HG02840 (cell line): ENCODE results near the gene CCDC150.
"Not testable (repeated sequence)": the region's sequence is repeated elsewhere in the genome, so short reads cannot be mapped to it uniquely, and the experiment has no call there.

Source experiments
- ATAC-seq: cut with Tn5 transposase; IDR thresholded peaks from one replicate; pipeline ENCODE4 v1.9.1; 2021; ENCODE audit warnings: mild to moderate bottlenecking, moderate library complexity, moderate number of reproducible peaks; ENCODE audit not compliant: unreplicated experiment, low FRiP score

The CCDC150 gene

DNA sequence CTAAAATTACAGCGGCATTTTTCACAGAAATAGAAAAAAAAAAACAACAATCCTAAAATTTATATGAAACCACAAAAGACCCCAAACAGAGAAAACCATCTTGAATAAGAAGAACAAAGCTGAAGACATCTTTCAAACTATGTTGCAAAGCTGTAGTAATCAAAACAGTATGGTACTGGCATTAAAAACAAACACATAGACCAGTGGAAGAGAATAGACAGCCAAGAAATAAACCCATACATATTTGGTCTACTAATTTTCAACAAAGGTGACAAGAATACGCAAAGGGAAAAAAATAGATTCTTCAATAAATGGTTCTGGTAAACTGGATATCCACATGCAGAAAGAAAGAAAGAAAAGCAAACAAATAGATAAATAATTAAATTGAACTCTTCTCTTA is 9.0 kb upstream of the CCDC150 start:
- no peak for ATAC-seq

DNA sequence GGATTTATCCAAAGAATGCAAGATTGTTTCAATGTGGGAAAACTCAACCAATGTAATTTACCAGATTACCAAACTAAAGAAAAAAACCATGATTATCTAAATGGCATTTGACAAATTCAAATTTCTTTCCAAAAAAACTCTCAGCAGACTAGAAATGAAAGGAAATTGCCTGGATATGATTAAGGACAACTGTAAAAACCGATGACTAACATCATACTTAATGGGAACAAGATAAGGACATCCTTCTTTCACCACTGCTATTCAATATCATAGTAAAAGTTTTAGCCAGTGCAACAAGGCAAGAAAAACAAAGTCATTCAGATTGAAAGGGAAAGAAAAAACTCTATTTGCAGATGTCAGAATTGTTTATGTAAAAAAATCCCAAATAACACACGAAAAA is 4.4 kb upstream of the CCDC150 start:
- no peak for ATAC-seq

- no peak for ATAC-seq
Measured at GRCh38 chr2:196638765-196639164, 750 bp upstream of the CCDC150 start.

GRCh38 chr2:196640031-196640548 is 575 bp downstream of the CCDC150 start:
- no peak for ATAC-seq

DNA sequence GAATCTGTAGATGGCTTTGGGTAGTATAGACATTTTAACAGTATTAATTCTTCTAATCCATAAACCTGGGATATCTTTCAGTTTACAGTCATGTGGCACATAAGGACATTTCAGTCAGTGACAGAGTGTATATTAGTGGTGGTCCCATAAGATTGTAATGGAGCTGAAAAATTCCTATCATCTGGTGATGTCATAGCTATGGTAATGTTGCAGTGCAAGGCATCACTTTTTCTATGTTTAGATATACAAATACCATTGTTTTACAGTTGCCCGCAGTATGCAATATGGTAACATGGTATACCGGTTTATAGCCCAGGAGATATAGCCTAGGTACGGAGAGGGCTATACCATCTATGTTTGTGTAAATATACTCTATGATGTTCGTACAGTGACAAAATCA is 9.7 kb downstream of the CCDC150 start:
- no peak for ATAC-seq

DNA sequence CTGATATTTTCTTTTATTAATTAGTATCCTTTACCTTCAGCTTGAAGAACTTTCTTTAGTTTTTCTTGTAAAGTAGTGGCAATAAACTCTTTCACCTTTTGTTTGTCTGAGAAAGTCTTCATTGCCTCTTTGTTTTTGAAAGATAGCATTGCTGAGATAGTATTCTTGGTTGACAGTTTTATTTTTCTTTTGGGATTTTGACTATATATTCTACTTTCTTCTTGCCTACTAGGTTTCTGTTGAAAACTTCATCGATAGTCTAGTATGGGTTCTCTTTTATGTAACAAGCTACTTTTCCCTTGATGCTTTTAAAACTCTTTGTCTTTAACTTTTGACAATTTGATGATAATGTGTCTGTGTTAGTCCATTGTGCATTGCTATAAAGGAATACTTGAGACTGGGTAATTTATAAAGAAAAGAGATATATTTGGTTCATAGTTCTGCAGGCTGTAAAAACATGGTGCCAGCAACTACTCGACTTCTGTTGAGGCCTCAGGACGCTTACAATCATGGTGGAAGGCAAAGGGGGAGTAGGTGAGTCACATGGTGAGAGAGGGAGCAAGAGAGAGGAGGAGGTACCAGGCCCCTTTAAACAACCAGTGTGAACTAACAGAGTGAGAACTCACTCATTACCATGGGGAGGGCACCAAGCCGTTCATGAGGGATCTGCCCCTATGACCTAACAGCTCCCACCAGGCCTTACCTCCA is 12.0 kb downstream of the CCDC150 start:
- ATAC-seq = no peak

GRCh38 chr2:196652869-196653268 is 13.4 kb downstream of the CCDC150 start:
- no peak for ATAC-seq

DNA sequence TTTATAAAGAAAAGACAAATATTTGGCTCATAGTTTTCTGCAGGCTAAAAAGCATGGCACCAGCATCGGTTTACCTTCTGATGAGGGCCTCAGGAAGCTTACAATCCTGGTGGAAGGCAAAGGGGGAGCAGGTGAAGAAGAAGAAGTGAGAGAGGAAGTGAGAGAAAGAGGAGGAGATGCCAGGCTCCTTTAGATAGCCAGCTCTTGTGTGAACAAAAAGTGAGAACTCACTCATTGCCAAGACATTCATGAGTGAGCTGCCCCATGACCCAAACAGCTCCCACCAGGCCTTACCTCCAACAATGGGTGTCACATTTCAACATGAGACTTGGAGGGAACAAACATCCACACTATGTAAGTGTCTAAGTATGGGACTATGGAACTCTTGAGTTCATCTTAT is 14.3 kb downstream of the CCDC150 start:
- no peak for ATAC-seq

DNA sequence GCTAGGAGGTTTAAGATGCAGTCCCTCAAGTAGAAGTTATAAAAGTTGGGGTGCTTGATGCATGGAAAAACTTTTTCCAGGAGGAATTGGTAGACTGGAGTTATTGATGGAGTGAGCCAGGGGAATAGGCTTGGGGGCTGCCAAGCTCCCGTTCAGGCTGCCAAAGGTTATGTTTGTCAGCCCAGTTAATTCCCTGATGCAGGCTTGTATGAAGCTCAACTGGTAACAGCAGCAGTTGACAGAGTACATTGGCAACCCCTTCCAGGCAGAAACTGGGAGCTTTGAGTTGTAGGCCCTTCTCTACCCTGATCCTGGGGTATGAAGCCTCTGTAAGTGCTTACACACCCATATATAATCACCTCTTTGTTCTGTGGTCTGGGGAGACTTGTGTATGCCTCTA is 16.2 kb downstream of the CCDC150 start:
- ATAC-seq = no peak

GRCh38 chr2:196657333-196657732 is 17.8 kb downstream of the CCDC150 start:
- ATAC-seq = no peak

DNA sequence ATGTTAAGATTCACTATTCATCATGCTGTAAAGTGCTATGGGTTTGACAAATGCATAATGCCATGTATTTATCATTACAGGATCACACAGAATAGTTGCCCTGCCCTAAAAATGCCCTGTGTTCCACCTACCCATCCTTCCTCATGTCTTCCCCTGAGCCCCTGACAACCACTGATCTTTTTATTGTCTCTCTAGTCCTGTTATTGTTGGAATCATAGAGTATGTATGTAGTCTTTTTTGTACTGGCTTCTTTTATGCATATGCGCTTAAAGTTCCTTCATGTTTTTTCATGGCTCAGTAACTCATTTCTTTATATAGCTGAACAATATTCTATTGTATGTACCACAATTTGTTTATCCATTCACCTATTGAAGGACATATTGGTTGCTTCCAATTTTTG is 20.3 kb downstream of the CCDC150 start:
- no peak for ATAC-seq

GRCh38 chr2:196660244-196660643 is 20.7 kb downstream of the CCDC150 start:
- ATAC-seq = no peak

- ATAC-seq = no peak
Measured at GRCh38 chr2:196670342-196670741, 30.8 kb downstream of the CCDC150 start.

DNA sequence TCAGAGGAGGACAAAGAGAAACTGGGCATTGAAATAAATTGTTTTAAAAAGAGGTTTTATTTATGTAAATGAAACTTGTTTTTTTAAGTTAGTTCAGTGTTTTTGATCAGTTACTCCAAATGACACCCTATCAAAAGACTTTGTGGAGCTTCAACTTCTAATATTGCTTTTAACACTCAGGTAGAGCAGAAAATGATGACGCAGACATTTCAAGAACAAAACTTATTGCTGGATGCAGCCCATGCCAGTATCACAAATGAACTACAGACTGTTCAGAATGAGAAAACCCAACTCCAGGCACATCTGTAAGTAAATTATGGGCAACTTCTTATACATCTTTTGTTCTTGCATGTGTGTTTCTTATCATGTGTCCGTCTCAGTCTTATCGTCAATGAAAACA is 36.4 kb downstream of the CCDC150 start:
- no peak for ATAC-seq

- ATAC-seq = no peak
Measured at GRCh38 chr2:196677404-196677803, 37.9 kb downstream of the CCDC150 start.

- no peak for ATAC-seq
Measured at GRCh38 chr2:196679368-196679767, 39.9 kb downstream of the CCDC150 start.

DNA sequence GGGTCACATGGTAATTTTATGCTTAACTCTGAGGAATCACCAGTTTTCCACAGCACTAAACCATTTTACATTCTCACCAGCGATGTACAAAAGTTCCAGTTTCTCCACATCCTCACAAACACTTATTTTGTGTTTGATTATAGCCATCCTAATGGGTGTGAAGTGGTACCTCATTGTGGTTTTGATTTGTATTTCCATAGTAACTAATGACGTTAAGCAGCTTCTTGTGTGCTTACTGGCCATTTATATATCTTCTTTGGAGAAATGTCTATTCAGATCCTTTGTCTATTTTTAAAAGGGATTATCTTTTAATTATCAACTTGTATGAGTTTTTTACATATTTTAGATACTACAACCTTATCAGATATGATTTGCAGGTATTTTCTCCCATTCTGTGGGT is 42.0 kb downstream of the CCDC150 start:
- ATAC-seq = no peak

DNA sequence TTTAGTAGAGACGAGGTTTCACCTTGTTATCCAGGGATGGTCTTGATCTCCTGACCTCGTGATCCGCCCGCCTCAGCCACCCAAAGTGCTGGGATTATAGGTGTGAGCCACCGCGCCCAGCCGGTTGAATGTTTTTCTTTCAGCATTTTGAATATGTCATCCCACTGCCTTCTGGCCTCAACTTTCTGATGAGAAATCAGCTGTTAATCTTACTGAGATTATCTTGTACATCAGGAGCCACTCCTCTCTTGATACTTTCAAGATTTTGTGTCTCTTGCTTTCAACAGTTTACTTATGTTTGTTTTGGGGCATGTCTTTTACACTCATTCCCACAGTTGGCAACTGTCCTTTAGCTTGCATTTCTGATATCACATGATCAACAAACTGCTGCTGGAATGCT is 46.3 kb downstream of the CCDC150 start:
- ATAC-seq = no peak

DNA sequence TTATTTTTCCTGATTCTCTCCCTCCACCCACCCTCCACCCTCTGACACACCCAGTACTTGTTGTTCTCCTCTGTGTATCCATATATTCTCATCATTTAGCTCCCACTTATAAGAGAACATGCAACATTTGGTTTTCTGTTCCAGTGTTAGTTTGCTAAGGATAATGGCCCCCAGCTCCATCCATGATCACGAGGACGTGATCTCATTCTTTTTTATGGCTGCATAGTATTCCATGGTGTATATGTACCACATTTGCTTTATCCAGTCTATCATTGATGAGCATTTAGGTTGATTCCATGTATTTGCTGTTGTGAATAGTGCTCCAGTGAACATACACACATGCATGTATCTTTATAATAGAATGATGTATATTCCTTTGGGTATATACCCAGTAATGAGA is 47.2 kb downstream of the CCDC150 start:
- ATAC-seq = not testable (repeated sequence)

GRCh38 chr2:196696423-196697079 is 57.0 kb downstream of the CCDC150 start:
- ATAC-seq = no peak

DNA sequence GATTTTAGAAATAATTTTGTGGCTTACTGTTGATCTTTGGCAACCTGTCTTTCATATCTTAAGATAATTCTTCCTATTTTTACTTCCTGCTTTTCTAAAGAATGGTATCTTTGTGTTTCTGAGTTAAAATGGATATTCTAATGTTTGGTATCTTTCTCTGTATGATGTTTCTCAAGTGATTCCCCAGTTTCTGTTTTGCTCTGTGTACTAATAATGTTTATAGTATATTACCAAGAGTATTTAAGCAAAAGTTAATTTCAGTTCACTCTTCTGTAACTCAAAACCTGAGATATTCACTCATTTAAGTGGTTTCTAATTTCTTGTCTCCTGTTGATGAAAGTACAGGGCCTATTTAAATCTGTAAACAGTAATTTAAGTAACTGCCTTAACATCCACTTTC is 58.3 kb downstream of the CCDC150 start:
- ATAC-seq = no peak

- no peak for ATAC-seq
Measured at GRCh38 chr2:196702641-196703040, 63.1 kb downstream of the CCDC150 start.
